Hippocampal formation (tissue), 2 donors: ENCODE measurements around the gene TNFAIP8L3.
"Not testable (repeated sequence)": the region's sequence is repeated elsewhere in the genome, so short reads cannot be mapped to it uniquely, and the experiment has no call there.

Experiments
- DNase-seq, 2 donors: peaks; one replicate each; lab custom pipeline; 2025; lab: John Stamatoyannopoulos, UW

TNFAIP8L3 gene

GRCh38 chr15:51094606-51095569 is at the start of gene TNFAIP8L3:
Gene TNFAIP8L3 (minus strand): TSS chr15:51094906. CDS start chr15:51094595, 311 bp downstream.
- DNase-seq, result no peak

GRCh38 chr15:51144021-51144532 is 49.4 kb upstream of the TNFAIP8L3 start:
- no peak for DNase-seq

DNA sequence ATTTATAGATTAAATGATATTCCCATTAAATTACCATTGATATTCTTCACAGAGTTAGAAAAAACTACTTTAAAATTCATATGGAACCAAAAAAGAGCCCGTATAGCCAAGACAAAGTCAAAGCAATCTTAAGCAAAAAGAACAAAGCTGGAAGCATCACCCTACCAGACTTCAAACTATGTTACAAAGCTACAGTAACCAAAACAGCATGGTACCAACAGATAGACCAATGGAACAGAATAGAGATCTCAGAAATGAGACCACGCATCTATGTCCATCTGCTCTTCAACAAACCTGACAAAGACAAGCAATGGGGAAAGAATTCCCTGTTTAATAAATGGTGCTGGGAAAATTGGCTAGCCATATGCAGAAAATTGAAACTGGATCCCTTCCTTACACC is 45.6 kb upstream of the TNFAIP8L3 start:
- not testable (repeated sequence) for DNase-seq

GRCh38 chr15:51139091-51139490 is 44.4 kb upstream of the TNFAIP8L3 start:
- DNase-seq, result no peak

DNA sequence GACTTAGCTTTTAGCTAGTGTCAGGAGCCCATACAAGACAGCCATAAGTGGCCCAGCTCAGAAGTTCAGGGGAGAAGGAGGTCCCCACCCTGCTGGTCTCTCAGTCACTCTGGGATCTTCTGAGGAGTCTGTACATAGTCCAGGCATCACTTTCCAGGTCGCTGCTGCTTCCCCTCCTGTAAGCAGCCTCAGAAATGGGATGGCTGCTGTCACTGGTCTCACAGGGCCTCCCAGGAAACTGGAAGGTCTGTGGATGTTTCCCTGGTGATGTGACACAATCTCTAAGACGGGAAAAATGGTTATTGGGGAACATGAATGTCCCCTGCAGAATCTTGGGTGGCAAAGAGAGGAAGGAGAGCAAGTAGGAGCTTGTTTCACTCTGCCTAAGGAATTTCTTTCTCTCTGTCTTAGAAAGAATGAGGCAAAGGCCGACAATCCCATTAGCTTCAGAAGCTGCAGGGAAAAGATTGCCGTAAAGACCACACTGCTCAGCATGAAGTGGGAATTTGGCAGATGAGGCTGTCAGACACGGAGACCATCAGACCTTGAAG is 43.2 kb upstream of the TNFAIP8L3 start:
- DNase-seq, result no peak

GRCh38 chr15:51137024-51137423 is 42.3 kb upstream of the TNFAIP8L3 start:
- no peak for DNase-seq

DNA sequence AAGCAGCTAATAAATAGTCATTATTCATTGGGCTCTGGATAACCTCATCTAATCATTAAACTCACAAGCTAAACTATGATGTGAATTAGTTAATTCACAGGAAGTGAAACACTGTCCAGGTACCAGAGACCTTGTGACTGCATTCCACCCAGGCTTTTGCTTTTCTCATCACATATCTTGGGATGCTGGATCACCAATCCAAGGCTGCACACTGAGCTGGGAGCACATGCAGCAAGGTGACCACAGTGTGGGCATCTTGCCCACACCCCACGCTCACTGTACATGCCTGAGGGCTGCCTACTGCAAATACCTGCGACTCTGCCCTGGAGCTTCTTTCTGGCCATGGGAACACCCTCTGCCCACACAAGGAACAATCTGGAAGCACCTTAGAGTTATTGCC is 40.6 kb upstream of the TNFAIP8L3 start:
- no peak for DNase-seq

- no peak for DNase-seq
Measured at GRCh38 chr15:51134416-51135199, 39.9 kb upstream of the TNFAIP8L3 start.

GRCh38 chr15:51133140-51133765 is 38.5 kb upstream of the TNFAIP8L3 start:
- DNase-seq, result no peak

- DNase-seq, result peak; percentile 24 to 27
Measured at GRCh38 chr15:51132384-51133139, 37.9 kb upstream of the TNFAIP8L3 start.

- DNase-seq, result no peak
Measured at GRCh38 chr15:51131596-51132290, 37.0 kb upstream of the TNFAIP8L3 start.

- DNase-seq, result no peak
Measured at GRCh38 chr15:51130344-51130743, 35.6 kb upstream of the TNFAIP8L3 start.

DNA sequence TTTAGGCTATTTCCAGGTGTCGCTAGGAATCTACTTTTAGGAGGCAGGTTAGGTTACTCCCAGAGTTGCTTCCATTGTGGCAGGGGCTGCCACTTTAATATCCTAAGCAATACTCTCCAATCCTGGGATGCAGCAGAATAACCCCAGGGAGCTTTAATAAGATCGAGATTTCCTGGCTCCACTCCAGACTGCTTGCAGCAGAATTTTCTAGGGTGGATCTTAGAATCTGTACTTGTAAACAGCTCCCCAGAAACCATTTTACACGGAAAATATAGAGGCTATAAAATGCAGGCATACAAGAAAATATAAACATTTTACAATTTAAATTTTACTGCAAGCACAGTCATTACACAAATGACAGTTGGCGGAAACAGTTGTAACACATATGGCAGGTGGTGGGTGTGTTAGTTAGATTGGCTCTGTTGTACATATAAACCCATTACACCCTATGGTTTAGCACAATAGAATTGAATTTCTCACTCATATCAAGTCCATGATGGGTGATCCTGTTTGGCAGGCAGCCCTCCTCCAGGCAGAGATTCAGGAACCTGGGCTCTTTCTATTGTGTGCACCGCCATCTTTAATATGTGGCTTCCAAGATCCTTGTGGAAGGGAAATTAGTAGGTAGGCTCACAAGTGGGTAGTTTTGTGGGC is 35.0 kb upstream of the TNFAIP8L3 start:
- DNase-seq, result no peak

GRCh38 chr15:51128701-51129100 is 34.0 kb upstream of the TNFAIP8L3 start:
- no peak for DNase-seq

DNA sequence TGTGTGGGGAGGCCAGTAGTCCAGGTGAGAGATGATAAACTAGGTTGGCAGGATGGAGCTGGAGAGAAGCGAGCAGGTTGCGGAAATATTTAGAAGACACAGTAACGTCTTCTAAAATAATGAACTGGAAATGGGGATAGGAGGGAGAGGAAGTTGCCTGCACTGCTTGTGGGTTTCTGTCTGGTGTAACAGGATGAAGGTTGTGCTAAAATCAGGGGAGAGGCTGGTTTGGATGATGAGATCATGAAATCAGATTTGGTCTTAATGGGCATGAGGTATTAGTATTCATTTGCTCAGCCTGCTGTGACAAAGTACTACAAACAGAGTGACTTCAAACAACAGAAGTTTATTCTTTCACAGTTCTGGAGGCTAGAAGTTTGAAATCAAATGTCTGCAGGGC is 32.1 kb upstream of the TNFAIP8L3 start:
- no peak for DNase-seq

- not testable (repeated sequence) for DNase-seq
Measured at GRCh38 chr15:51123002-51123401, 28.3 kb upstream of the TNFAIP8L3 start.

DNA sequence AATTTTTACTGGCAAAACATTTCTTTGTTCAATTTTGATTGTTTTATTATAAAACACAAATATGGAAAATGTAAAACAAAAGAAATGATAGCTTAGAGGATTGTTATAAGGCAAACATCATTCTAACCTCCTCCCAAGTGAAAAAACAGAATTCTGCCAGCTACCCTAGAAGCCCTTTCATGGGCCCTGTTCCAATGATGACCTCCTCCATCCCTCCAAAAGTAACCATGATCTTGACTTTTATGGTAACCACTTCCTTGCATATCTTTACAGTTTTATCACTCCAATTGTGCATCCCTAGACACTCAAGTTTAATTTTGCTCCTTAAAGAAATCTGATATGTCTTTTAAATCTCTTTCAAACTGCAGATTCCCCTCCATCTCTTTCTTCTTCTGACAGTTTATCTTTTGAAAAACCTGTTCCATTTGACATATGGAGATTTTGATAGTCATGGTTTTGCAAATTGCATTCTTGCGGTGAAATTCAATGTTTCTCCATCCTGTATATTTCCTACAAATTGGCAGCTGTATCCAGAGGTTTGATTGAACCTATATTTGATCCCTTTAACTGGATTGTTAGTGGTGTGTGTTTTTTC is 27.0 kb upstream of the TNFAIP8L3 start:
- DNase-seq, result no peak

GRCh38 chr15:51121118-51121517 is 26.4 kb upstream of the TNFAIP8L3 start:
- no peak for DNase-seq

DNA sequence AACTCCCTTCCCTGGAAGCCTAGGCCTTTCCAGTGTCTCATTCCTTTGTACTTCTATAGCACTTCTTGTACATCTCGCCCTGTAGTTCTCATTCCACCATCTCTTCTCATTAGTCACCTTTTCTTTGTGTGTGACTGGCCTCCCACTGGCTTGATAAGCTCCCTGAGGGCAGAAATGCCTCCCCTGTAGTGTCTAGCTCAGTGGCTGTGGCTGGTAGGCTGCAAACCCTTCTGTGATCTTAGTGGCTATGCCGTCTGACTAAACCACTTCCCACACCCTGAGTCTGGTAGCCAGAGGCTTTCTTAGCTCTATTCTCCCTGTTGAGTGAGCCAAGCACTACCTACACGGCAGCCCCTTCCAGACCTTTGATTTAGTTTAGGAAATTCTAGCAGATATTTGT is 24.4 kb upstream of the TNFAIP8L3 start:
- DNase-seq, result no peak
